ENCODE measurements around the gene PURA. TPM values are rescaled to one million over a fixed set of nuclear protein-coding genes. Genes with fewer than 3 reads are reported as not detected.
"Not testable (repeated sequence)": the region's sequence is repeated elsewhere in the genome, so short reads cannot be mapped to it uniquely, and the experiment has no call there.

PURA gene
- total and polyA plus RNA-seq, 2 donors (not counting 1 experiment from before 2014, with no cell fraction given), result 2.2 to 23.5 TPM

GRCh38 chr5:140153905-140154304 is 40.0 kb downstream of the PURA start:
- Mint-ChIP-seq H3K9me3 (ENCODE audit: insufficient read depth) (no peaks in the 10 kb centered on the region), H3K4me1 (peaks cover 13% of the 10 kb centered on the region), H3K27me3 (no peaks in the 10 kb centered on the region), H3K27ac (no peak overlapping the region), H3K4me3 (no peak overlapping the region)
- DNase-seq (no peak), ATAC-seq (ENCODE audit: low read depth) (no peak)
- H3K4me3 ChIP-seq (ENCODE audit: control extremely low read depth in 1 of 5, extremely low read depth in 1 of 5, insufficient read depth in 1 of 5, low read depth in 2 of 5, low read length in 4 of 5), result no peak overlapping the region
- H3K27ac ChIP-seq (ENCODE audit: low read length in 2 of 2), result no peak overlapping the region
- no peaks in the 10 kb centered on the region for H3K27me3 ChIP-seq (replicated peaks in 1 of 4; ENCODE audit: control extremely low read depth in 1 of 4, control insufficient read depth in 3 of 4, insufficient read depth in 4 of 4, low read length in 3 of 4)
- TF ChIP-seq EZH2 (IDR thresholded peaks at IDR 0.05; ENCODE audit: borderline replicate concordance, insufficient read depth, low read depth, low read length, poor library complexity, severe bottlenecking) (no peak), CTCF (IDR thresholded peaks at IDR 0.05) (no peak)
- ChIA-PET CTCF (interaction anchor here (2.8 to 23.0 kb wide), 3 partner anchors 10 to 367 kb away, joined by 10 to 513 read pairs (median 100); no protein-coding TSS in a partner anchor), POLR2A (no interaction called here)
- no peaks in the 10 kb centered on the region for H3K36me3 ChIP-seq (replicated peaks in 1 of 2; ENCODE audit: control extremely low read depth in 1 of 2, control insufficient read depth in 1 of 2, extremely low read depth in 1 of 2, insufficient read depth in 2 of 2, low read length in 1 of 2)
- H3K4me2 ChIP-seq (replicated peaks; ENCODE audit: low read depth, low read length, poor library complexity, severe bottlenecking), result no peak overlapping the region
- H4K20me1 ChIP-seq (ENCODE audit: control insufficient read depth, insufficient read depth, low read length, poor library complexity, severe bottlenecking), result peaks cover 4% of the 10 kb centered on the region
- intact Hi-C loops (cut with micrococcal nuclease), result no loop called here
- peaks cover 5% of the 10 kb centered on the region for H3K79me2 ChIP-seq (ENCODE audit: control insufficient read depth, insufficient read depth, low read length)
- H3K4me1 ChIP-seq (ENCODE audit: control insufficient read depth in 2 of 2, insufficient read depth in 2 of 2, low read length in 2 of 2), result peaks cover 7 to 17% of the 10 kb centered on the region in 2 donors
- 77% methylated on average over 7 of the region's 8 CpGs for WGBS (ENCODE audit: insufficient coverage)
- no peak overlapping the region for H2AFZ ChIP-seq (ENCODE audit: insufficient read depth, low read depth, low read length, poor library complexity, severe bottlenecking)
- no peak overlapping the region for H3K9ac ChIP-seq (ENCODE audit: low read length)
- H3K9me3 ChIP-seq (ENCODE audit: control extremely low read depth in 1 of 3, control insufficient read depth in 2 of 3, insufficient read depth in 1 of 3, low read length in 2 of 3), result no peaks in the 10 kb centered on the region

GRCh38 chr5:140154710-140155381 is 40.9 kb downstream of the PURA start:
- intact Hi-C loops (cut with micrococcal nuclease); H3K4me2 ChIP-seq (replicated peaks; ENCODE audit: low read depth, low read length, poor library complexity, severe bottlenecking); H3K79me2 ChIP-seq (ENCODE audit: control insufficient read depth, insufficient read depth, low read length); H3K27ac Mint-ChIP-seq; H3K27me3 Mint-ChIP-seq; H3K4me3 ChIP-seq (ENCODE audit: control extremely low read depth in 1 of 5, extremely low read depth in 1 of 5, insufficient read depth in 1 of 5, low read depth in 2 of 5, low read length in 4 of 5); H3K9me3 Mint-ChIP-seq (ENCODE audit: insufficient read depth); H3K27ac ChIP-seq (ENCODE audit: low read length in 2 of 2); H3K9ac ChIP-seq (ENCODE audit: low read length); POLR2A ChIA-PET; ATAC-seq (ENCODE audit: low read depth); H3K27me3 ChIP-seq (replicated peaks in 1 of 4; ENCODE audit: control extremely low read depth in 1 of 4, control insufficient read depth in 3 of 4, insufficient read depth in 4 of 4, low read length in 3 of 4); H3K9me3 ChIP-seq (ENCODE audit: control extremely low read depth in 1 of 3, control insufficient read depth in 2 of 3, insufficient read depth in 1 of 3, low read length in 2 of 3); H3K4me3 Mint-ChIP-seq; DNase-seq; H2AFZ ChIP-seq (ENCODE audit: insufficient read depth, low read depth, low read length, poor library complexity, severe bottlenecking); H4K20me1 ChIP-seq (ENCODE audit: control insufficient read depth, insufficient read depth, low read length, poor library complexity, severe bottlenecking); H3K36me3 ChIP-seq (replicated peaks in 1 of 2; ENCODE audit: control extremely low read depth in 1 of 2, control insufficient read depth in 1 of 2, extremely low read depth in 1 of 2, insufficient read depth in 2 of 2, low read length in 1 of 2): not testable (repeated sequence)
- peaks cover 13% of the 10 kb centered on the region for H3K4me1 Mint-ChIP-seq
- CTCF ChIA-PET, result interaction anchor here (0.6 to 23.0 kb wide), 6 partner anchors 11 to 372 kb away, joined by 3 to 513 read pairs (median 7); no protein-coding TSS in a partner anchor
- WGBS (ENCODE audit: insufficient coverage), result 92% methylated on average over 17 of the region's 21 CpGs
- H3K4me1 ChIP-seq (ENCODE audit: control insufficient read depth in 2 of 2, insufficient read depth in 2 of 2, low read length in 2 of 2), result peaks cover 7 to 17% of the 10 kb centered on the region in 2 donors

All from B cell (primary cell).